Parathyroid adenoma (tissue), 2 donors: ENCODE data around the gene SMAD3.

Experiments used
- H2AFZ ChIP-seq: fragments of 300-600 bp; sonication (generic); one replicate; pipeline ENCODE4 v1.7.0; 2017; ENCODE audit warnings: antibody characterized with exemption, mild to moderate bottlenecking
- H3K27ac ChIP-seq: fragments of 300-600 bp; sonication (generic); one replicate; pipeline ENCODE4 v1.7.0; 2017
- H3K27me3 ChIP-seq: fragments of 300-600 bp; sonication (generic); one replicate; pipeline ENCODE4 v1.7.0; 2017; ENCODE audit warnings: low read length; ENCODE audit not compliant: control insufficient read depth, insufficient read depth
- H3K36me3 ChIP-seq: fragments of 300-600 bp; sonication (generic); one replicate; pipeline ENCODE4 v1.7.0; 2017; ENCODE audit warnings: low read length; ENCODE audit not compliant: control insufficient read depth, insufficient read depth
- H3K4me1 ChIP-seq: fragments of 300-600 bp; sonication (generic); one replicate; pipeline ENCODE4 v1.7.0; 2017; ENCODE audit warnings: control low read depth
- H3K4me2 ChIP-seq: fragments of 300-600 bp; sonication (generic); one replicate; pipeline ENCODE4 v1.7.0; 2017; ENCODE audit warnings: low read length
- H3K4me3 ChIP-seq: fragments of 300-600 bp; sonication (generic); one replicate; pipeline ENCODE4 v1.7.0; 2017; ENCODE audit warnings: low read depth, low read length
- H3K79me2 ChIP-seq: fragments of 300-600 bp; sonication (generic); one replicate; pipeline ENCODE4 v1.7.0; 2017; ENCODE audit warnings: control low read depth
- H3K9ac ChIP-seq: fragments of 300-600 bp; sonication (generic); one replicate; pipeline ENCODE4 v1.7.0; 2017; ENCODE audit warnings: mild to moderate bottlenecking
- H3K9me3 ChIP-seq: fragments of 300-600 bp; sonication (generic); one replicate; pipeline ENCODE4 v1.7.0; 2017; ENCODE audit warnings: low read length; ENCODE audit not compliant: control insufficient read depth
- TF ChIP-seq, protein P1 (sequence below): fragments of 300-600 bp; sonication (generic); IDR thresholded peaks from one replicate; pipeline ENCODE4 v1.7.0; 2017; ENCODE audit warnings: antibody characterized with exemption, mild to moderate bottlenecking
- donor health status: primary hyperparathyroidism.

SMAD3 gene

DNA sequence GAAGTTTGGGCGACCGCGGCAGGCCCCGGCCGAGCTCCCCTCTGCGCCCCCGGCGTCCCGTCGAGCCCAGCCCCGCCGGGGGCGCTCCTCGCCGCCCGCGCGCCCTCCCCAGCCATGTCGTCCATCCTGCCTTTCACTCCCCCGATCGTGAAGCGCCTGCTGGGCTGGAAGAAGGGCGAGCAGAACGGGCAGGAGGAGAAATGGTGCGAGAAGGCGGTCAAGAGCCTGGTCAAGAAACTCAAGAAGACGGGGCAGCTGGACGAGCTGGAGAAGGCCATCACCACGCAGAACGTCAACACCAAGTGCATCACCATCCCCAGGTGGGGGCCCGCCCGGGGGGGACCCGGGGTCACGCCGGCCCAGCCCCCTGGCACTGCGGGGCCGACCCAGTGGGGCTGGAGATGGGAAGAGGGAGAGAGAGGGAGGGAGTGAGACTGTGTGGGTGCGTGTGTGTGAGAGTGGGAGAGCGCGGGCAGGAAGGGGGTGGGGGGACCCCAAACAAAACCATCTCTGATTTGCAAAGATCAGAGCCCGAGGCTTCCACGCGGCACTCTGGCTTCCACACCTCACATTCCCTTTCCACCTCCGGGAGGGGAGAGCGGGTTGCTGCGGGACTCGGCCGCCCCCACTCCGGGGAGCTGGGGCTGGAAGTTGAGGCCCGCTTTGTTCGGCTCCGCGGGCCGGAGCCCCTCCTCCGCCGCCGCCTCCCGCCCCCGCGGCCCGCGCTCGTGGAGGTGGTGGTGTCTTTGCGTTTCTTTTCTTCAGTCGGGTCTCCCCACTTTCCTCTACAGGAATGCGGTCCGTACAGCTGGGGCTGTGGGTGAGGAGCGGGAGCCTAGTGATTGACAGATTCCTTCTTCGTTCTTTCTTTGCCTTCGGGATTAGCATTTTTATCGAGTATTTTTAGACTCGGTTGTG lies 898 bp downstream of the SMAD3 start:
- TF ChIP-seq, protein P1, sequence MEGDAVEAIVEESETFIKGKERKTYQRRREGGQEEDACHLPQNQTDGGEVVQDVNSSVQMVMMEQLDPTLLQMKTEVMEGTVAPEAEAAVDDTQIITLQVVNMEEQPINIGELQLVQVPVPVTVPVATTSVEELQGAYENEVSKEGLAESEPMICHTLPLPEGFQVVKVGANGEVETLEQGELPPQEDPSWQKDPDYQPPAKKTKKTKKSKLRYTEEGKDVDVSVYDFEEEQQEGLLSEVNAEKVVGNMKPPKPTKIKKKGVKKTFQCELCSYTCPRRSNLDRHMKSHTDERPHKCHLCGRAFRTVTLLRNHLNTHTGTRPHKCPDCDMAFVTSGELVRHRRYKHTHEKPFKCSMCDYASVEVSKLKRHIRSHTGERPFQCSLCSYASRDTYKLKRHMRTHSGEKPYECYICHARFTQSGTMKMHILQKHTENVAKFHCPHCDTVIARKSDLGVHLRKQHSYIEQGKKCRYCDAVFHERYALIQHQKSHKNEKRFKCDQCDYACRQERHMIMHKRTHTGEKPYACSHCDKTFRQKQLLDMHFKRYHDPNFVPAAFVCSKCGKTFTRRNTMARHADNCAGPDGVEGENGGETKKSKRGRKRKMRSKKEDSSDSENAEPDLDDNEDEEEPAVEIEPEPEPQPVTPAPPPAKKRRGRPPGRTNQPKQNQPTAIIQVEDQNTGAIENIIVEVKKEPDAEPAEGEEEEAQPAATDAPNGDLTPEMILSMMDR: no peak
- H3K9ac ChIP-seq: no peak overlapping the region
- peak overlapping the region; percentile 92 for H3K4me2 ChIP-seq
- peak overlapping the region; percentile 85 for H3K4me3 ChIP-seq
- peak overlapping the region; percentile 78 for H2AFZ ChIP-seq
- H3K36me3 ChIP-seq: no peaks in the 10 kb centered on the region
- no peaks in the 10 kb centered on the region for H3K9me3 ChIP-seq
- H3K27ac ChIP-seq: peak overlapping the region; percentile 44
- H3K27me3 ChIP-seq: no peaks in the 10 kb centered on the region
- H3K79me2 ChIP-seq: peaks cover 8% of the 10 kb centered on the region
- no peaks in the 10 kb centered on the region for H3K4me1 ChIP-seq

DNA sequence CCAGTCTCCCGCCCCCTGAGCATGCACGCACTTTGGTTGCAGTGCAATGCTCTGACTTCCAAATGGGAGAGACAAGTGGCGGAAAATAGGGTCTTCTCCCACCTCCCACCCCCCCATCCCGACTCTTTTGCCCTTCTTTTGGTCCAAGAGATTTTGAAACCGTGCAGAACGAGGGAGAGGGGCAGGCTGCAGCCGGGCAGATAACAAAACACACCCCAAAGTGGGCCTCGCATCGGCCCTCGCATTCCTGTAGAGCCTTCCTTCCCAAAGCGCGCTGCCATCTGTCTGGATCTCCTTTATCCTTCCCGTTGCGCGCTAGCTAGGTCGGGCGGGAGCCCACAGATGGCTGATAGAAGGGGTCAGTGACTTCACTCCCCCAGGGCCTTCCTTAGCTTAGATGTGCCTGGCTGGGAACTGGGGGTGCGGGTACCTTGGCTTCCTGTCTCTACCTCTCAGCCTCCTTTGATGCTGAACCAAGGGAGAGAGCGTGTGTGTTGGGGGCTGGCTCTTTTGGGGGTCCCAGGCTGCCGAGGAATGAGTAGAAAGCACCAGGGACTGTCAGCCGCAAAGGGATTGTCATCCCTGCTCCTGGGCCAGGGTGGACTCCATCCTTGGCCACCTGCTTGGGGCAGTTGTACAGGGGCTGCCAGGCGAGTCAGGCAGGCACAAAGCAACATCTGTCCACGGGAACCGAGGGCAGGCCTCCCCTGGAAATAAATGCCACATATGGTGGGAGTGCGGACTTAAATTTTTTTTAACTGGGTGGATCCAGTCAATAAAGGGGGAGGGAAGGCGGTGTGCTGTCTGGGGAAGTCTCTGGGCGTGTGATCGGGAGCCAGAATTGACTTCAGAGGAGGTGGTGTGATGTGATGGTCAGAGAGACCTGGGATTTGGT lies 1.8 kb downstream of the SMAD3 start:
- no peak overlapping the region for H3K9ac ChIP-seq
- TF ChIP-seq, protein P1: no peak
- peak overlapping the region; percentile 85 for H3K4me3 ChIP-seq
- no peaks in the 10 kb centered on the region for H3K9me3 ChIP-seq
- H3K4me2 ChIP-seq: peak overlapping the region; percentile 92
- peaks cover 8% of the 10 kb centered on the region for H3K79me2 ChIP-seq
- H3K4me1 ChIP-seq: no peaks in the 10 kb centered on the region
- H2AFZ ChIP-seq: peak overlapping the region; percentile 78
- H3K27me3 ChIP-seq: no peaks in the 10 kb centered on the region
- H3K36me3 ChIP-seq: no peaks in the 10 kb centered on the region
- H3K27ac ChIP-seq: no peak overlapping the region

DNA sequence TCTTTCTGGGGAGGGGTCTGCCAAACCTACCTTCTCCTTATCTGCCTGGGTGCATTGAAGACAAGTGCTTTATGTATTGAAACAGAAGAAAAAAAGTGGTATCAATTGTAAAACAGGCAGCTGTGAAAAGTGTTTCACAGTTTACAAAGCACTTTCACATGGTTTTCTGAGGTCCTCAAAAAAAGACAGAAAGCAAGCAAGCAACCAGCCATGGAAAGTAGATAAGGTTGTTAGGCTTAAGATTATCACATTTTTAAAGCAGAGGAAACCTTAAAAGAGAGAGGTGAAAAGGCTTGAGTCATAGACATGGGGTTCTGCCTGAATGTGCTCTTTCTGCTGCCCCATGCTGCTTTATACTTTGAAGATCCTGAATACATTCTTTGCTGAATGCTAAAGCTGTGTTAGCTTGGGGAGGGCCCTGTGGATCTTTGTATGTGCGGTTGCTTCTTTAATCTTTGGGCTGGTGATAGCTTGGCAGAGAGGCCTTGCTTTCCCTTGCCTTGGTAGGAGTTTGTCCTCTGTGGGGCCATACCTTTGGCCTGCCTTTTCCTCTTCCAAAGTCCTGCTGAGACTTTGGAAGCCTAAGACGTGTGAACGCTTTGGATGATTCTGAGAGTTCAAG lies 2.6 kb downstream of the SMAD3 start:
- no peak overlapping the region for H2AFZ ChIP-seq
- H3K27ac ChIP-seq: no peak overlapping the region
- no peaks in the 10 kb centered on the region for H3K27me3 ChIP-seq
- H3K9ac ChIP-seq: no peak overlapping the region
- H3K36me3 ChIP-seq: no peaks in the 10 kb centered on the region
- H3K79me2 ChIP-seq: peaks cover 11% of the 10 kb centered on the region
- no peaks in the 10 kb centered on the region for H3K9me3 ChIP-seq
- TF ChIP-seq, protein P1: no peak
- H3K4me3 ChIP-seq: peak overlapping the region; percentile 85
- H3K4me1 ChIP-seq: no peaks in the 10 kb centered on the region
- H3K4me2 ChIP-seq: peak overlapping the region; percentile 92

DNA sequence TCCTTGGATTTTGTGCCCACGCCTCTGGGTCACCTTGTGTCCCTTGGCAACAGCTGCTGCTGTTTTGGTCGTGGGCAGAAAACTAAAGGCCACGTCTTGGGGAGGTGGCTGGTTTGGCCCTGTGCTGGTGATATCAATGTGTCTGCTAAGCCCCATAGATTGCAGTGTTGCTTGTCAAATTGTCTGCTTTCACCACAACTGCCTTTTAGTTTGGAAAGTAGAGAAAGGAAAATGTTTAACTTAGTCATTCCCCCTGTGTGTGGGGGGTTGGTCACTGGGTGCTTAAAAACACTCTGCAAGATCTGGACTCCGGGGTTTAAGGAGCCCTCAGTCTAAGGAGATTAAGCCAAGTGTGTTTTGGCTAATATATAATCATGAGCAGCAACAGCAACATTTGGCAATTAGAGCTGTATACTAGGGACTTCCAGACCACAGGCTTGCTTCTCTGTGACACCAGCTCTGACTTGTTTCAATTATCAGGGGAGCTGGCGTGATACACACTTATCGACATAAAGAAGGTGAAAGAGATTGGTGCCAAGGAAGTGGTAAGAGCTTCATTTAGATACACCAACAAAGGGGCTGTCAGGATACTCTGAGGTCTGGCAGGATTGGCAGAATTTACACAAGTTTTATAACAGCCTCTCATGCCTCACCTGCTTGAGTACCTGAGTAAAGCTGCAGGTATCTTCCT lies 3.5 kb downstream of the SMAD3 start:
- TF ChIP-seq, protein P1: no peak
- Histone ChIP-seq H3K36me3 (no peaks in the 10 kb centered on the region), H3K79me2 (peaks cover 11% of the 10 kb centered on the region), H3K27ac (no peak overlapping the region), H3K4me1 (no peaks in the 10 kb centered on the region), H3K4me3 (no peak overlapping the region), H3K4me2 (peak overlapping the region; percentile 12), H3K9me3 (no peaks in the 10 kb centered on the region), H3K27me3 (no peaks in the 10 kb centered on the region), H3K9ac (no peak overlapping the region), H2AFZ (no peak overlapping the region)
